ENCODE results near the gene FOXRED2.
"Not testable (repeated sequence)": the region's sequence is repeated elsewhere in the genome, so short reads cannot be mapped to it uniquely, and the experiment has no call there.

The FOXRED2 gene

GRCh38 chr22:36467946-36468345 is 38.9 kb downstream of the FOXRED2 start:
- DNase-seq = peak; percentile 73

- DNase-seq = peak; percentile 74
These were observed 39.6 kb downstream of the FOXRED2 start for GRCh38 chr22:36467042-36467810.

DNA sequence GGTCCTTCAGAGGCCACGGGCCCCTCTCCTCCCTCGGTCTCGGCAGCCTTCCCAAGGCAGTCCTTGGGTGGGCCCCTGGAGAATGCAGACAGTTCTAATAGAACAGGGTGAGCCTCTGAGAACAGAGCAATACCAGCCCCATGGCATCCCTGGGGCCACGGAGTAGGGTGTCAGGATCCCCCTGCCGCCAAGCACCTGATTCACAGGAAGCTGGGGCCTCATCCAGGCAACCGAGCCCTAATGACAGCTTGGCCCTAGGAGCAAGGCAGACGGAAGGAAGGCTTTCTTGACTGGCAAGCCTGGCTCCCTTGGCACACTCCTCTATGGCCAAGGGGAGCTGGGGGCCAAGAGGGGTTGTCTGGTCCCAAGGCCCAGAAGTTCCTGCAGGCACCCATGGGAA is 40.6 kb downstream of the FOXRED2 start:
- no peak for DNase-seq

- no peak for DNase-seq
These were observed 41.4 kb downstream of the FOXRED2 start for GRCh38 chr22:36465232-36466021.

DNA sequence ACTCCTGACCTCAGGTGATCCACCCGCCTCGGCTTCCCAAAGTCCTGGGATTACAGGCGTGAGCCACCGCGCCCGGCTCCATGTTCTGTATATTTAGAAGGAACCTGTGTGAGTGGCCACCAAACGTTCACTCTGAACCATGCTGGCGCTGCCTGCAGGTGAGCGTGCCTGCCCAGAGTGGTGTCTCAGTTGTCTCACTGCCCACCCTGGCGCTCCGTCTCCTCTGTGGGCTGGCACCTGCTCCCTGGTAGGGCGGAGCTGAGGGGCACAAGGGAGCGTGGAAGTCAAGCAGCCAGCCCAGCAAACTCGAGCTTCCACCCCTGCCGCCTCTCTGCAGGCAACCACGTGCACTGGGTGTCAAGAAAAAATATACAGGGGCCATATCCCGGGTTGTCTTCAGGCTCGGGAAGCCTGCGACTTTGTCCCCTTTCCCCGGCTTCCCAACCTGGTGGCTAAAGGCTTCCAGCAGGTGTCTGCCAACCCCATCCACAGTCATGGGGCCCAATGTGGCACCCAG is 42.1 kb downstream of the FOXRED2 start:
- DNase-seq = no peak

DNA sequence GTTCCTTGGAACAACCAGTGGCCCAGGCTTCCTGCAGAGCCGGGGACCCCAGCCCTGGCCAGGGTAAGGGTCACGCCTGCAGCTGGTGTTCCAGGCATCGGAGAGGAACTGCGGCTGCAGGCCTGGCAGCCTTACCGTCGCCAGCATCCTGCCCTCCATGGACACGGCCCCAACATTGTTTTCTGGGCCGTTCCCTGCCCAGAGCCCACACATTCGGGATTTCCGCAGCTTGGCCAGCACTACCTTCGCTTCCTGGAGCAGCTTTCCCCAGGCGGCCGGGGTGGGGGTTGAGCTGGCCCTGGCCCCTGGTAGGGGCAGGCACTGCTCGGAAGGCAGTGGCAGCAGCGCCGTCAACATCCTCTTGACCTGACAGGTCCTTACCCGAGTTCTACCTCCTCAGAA is 43.1 kb downstream of the FOXRED2 start:
- peak; percentile 46 for DNase-seq

DNA sequence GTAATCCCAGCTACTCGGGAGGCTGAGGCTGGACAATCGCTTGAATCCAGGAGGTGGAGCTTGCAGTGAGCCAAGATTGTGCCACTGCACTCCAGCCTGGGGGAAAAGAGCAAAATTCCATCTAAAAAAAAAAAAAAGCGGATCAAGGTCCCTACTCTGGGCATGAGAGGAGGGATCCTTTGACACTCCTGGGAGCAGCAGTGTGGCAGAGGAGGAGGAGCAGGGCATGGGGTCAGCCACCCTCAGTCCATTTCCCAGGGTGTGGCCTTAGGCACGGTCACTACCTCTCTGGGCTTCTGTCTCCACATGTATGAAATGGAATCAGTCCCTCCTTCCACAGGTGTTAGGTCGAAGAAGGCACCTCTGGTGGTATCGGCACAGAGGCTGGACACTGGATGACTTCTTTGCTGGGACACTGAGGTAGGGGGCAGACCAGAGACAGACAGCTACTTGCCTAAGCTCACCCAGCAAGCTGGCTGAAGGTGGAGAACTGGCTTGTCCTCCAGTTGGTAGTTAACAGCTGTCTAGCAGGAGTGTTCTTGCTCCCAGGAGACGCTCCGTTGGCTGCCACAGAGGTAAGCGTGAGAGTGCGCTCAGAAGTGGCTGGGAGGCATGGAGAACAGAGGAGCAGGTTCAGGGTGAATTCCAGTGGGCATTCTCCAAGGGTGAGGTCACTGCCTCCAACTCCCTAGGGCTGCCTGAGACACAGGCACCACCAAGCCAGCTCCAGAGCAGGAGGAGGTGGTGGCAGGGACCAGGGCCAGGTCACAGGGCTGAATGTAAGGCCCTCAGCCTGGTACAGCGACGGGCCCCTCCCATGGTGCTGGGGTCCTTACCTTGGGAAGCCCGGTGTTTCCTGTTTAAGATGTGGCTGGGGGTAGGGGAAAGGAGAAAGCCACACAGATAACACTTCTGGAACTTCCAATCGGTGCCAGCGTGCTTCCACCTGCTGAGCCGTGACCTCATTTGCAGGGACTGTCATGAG is 44.9 kb downstream of the FOXRED2 start:
- DNase-seq = no peak

GRCh38 chr22:36460202-36460601 is 46.6 kb downstream of the FOXRED2 start:
- DNase-seq = no peak

GRCh38 chr22:36457688-36458450 is 49.0 kb downstream of the FOXRED2 start:
- peak; percentile 58 for DNase-seq

- no peak for DNase-seq
These were observed 50.4 kb downstream of the FOXRED2 start for GRCh38 chr22:36456464-36456845.

DNA sequence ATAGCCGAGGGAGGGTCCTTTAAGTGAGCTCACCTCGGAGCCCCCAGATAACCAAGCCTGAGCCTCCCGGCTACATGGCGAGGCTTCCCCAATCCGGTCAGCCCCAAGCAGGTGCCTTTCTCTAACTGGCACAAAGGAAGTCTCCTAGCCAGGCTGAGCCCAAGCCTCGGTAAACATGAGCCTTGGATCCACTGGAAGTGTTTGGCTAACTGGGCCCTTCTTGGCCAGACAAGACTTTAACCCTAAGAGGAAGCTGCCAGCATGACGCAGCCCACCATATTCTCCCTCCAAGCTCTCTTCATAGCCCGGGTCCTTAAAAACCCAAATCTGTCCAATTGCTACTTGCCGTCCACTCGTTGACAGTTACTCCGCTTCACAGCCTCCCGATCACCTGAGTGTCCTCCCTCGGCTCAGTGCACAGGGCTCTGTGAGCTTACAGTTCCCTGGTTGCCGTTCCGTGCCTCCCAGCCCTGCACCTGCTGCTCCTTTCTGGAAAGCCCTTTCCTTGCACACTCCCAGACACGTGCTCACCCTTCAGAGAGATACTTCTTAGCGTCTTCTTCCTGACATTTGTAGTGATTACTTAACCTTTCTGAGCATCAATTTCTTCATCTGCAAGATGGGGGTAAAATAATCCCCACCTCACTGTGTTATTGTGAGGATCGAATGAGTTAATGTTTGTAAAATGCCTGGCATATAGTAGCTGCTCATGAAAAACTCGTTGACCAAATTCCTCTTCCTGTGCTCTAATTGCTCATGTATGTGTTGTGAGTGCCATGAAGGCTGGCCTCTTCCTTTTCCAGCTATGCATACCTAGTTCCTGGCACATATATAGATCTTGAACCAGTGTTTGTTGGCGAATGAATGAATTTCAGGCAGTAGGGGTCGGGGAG is 51.0 kb downstream of the FOXRED2 start:
- no peak for DNase-seq

GRCh38 chr22:36454916-36455570 is 51.8 kb downstream of the FOXRED2 start:
- DNase-seq = peak; percentile 92

GRCh38 chr22:36453855-36454378 is 52.9 kb downstream of the FOXRED2 start:
- DNase-seq = no peak

DNA sequence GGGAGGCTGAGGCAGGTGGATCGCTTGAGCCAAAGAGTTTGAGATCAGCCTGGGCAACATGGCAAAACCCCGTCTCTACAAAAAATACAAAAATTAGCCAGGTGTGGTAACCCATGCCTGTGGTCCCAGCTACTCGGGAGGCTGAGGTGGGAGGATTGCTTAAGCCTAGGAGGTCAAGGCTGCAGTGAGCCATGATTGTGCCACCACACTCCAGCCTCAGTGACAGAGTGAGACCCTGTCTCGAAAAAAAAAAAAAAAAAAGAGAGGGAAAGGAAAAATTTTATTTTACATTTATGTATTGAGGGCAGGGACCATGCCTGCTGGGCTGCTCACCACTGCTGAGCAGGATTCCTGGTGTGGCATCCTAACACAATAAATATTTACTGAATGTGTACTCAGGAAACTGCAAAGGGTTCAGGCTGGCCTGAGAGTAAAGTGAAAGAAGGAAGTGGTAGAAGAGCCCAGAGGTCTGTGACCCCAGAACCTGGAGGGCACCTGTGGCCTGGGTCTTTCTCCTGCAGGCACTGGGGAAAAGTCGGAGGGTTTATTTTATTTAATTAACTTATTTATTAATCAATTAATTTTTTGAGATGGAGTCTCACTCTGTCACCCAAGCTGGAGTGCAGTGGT is 53.7 kb downstream of the FOXRED2 start:
- not testable (repeated sequence) for DNase-seq

GRCh38 chr22:36452250-36452977 is 54.4 kb downstream of the FOXRED2 start:
- DNase-seq = no peak

DNA sequence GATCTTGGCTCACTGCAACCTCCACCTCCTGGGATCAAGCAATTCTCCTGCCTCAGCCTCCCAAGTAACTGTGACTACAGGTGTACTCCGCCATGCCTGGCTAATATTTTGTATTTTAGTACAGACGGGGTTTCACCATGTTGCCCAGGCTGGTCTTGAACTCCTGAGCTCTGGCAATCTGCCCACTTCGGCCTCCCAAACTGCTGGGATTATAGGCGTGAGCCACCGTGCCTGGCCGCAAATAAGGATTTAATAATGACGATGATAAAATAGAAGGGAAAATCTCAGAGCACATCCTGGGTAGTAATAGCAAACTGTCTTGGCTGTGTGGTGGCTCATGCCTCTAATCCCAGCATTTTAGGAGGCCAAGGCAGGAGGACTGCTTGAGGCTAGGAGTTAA is 55.9 kb downstream of the FOXRED2 start:
- DNase-seq = not testable (repeated sequence)

DNA sequence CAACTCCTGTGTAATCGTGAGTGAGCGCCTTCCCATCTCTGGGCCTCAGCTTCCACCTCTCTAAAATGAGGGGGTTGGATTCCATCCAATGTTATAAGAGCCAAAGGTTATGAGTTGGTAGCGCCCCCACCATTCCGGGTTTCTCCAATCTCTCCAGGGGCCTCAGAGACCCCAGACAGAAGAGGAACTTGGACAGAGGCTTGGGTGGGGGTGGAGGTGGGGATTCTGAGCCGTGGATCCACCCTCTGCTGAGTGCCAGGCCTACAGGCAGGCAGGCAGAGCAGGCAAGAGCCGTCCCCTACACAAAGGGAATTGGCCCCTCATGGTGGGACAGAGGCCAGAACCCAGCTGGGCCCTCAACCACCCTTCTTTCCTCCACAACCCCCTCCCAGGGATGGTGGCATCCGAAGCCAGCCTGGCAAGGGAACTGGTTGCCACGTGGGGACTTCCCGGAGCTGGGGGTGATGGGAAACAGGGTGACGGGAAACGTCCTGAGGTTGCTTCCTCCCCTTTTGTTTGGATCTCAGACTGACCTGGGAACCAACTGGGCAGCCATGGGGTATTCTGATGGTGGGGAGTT is 57.2 kb downstream of the FOXRED2 start:
- no peak for DNase-seq

DNA sequence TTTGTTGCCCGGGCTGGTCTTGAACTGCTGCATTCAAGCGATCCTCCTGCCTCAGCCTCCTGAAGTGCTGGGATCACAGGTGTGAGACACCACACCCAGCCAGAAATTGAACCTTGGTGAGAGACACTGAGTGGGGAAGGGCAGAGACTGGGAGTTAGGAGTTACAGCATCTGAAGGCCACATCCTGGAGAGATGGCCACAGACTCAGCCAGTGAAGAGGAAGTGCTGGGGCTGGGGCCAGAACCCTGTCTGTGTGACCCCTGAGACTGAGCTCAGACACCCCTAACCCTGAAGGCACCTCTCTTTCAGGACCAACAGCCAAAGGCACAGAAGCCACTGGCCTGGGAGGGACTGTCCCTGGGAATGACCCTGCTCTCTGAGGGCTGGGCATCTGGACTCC is 59.2 kb downstream of the FOXRED2 start:
- DNase-seq = no peak

All from femur (tissue), 1 donor.